Suprapubic skin (tissue), 4 donors: ENCODE data around the gene RPTOR. TPM values are rescaled to one million over a fixed set of nuclear protein-coding genes. Genes with fewer than 3 reads are reported as not detected.

Source experiments
- DNase-seq, 2 donors: peaks; one replicate each; pipeline ENCODE4 v3.0.0-alpha.2; 2019; ENCODE audit warnings: low spot score in 2 of 2
- H3K27ac ChIP-seq: fragments of 200-600 bp; sonication (generic); one replicate; pipeline ENCODE4 v1.5.1; 2019
- H3K27me3 ChIP-seq: fragments of 200-600 bp; sonication (generic); one replicate; pipeline ENCODE4 v1.5.1; 2019
- H3K36me3 ChIP-seq: fragments of 200-600 bp; sonication (generic); one replicate; pipeline ENCODE4 v1.5.1; 2019
- H3K4me1 ChIP-seq: fragments of 200-600 bp; sonication (generic); one replicate; pipeline ENCODE4 v1.5.1; 2019
- H3K4me3 ChIP-seq: fragments of 200-600 bp; sonication (generic); one replicate; pipeline ENCODE4 v1.5.1; 2019; ENCODE audit warnings: mild to moderate bottlenecking
- H3K9me3 ChIP-seq: fragments of 200-600 bp; sonication (generic); one replicate; pipeline ENCODE4 v1.5.1; 2019
- EP300 ChIP-seq: sonication (generic); formaldehyde crosslinking; IDR thresholded peaks from one replicate; pipeline ENCODE4 v1.6.1; 2017; ENCODE audit warnings: antibody characterized with exemption
- POLR2A ChIP-seq, 2 donors: fragments of 450-650 bp; IDR thresholded peaks; one replicate each; pipeline ENCODE4 v1.6.1; 2017; ENCODE audit warnings: antibody characterized with exemption in 2 of 2, mild to moderate bottlenecking in 2 of 2, moderate library complexity in 2 of 2
- POLR2AphosphoS5 ChIP-seq, 3 donors: sonication (generic); formaldehyde crosslinking; IDR thresholded peaks; one replicate each; pipeline ENCODE4 v1.6.1; 2017; ENCODE audit warnings: antibody characterized with exemption in 3 of 3
- WGBS: methylation state at CpG from one replicate; pipeline ENCODE4 v1.1.5; 2018; 5-methylcytosine and 5-hydroxymethylcytosine counted together
- total RNA-seq, 4 donors: library from RNA; depleted of rRNA; stranded (reverse); fragments of >200 nt; gene quantifications; one replicate each; pipeline ENCODE4 v1.1.0, GENCODE V29; 2016
- TF ChIP-seq, protein P1 (sequence below), 2 donors: fragments of 200-600 bp in 1 of 2; fragments of 450-650 bp in 1 of 2; sonication (generic) in 1 of 2; IDR thresholded peaks; one replicate each; pipeline ENCODE4 v1.5.1; 2016 to 2019; ENCODE audit warnings: antibody characterized with exemption in 2 of 2, mild to moderate bottlenecking in 1 of 2, moderate library complexity in 1 of 2

The RPTOR gene
- total RNA-seq, 4 donors from 2014 or later, result 45.8 to 84.6 (median 53.0) TPM

DNA sequence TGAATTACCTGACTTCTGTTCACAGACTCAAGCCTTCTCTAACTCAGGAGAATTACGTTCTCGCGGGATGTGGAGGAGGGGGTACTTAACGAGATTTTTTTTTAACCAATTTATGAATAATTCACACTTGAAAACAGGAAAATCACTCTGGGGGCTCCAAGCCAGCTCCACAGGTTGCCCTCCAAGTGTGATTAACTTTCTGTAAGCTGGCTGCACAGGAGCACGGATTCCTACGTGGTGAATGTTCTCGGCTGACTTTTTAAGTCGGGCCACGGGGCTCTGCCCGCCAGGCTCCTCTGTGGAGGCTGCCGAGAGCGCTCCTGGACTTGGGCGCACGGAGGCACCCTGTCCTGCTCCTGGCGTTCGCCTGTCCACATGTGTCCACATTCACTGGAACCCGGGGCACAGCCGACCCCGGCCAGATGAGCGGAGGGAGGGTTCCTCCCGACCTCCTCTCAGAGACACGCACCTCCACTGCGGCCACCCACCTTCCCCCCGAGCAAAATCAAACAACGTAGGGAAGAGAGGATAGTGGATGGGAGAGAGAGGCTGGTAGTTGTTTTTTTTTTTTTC, 299.9 kb downstream of the RPTOR start:
- WGBS, result 92% methylated on average over 25 of the region's 25 CpGs
- H3K27ac ChIP-seq, result no peak overlapping the region
- no peak for TF ChIP-seq EP300
- no peak for TF ChIP-seq POLR2A (IDR thresholded peaks at IDR 0.05)
- TF ChIP-seq POLR2AphosphoS5 (IDR thresholded peaks at IDR 0.05), result no peak
- TF ChIP-seq, protein P1, sequence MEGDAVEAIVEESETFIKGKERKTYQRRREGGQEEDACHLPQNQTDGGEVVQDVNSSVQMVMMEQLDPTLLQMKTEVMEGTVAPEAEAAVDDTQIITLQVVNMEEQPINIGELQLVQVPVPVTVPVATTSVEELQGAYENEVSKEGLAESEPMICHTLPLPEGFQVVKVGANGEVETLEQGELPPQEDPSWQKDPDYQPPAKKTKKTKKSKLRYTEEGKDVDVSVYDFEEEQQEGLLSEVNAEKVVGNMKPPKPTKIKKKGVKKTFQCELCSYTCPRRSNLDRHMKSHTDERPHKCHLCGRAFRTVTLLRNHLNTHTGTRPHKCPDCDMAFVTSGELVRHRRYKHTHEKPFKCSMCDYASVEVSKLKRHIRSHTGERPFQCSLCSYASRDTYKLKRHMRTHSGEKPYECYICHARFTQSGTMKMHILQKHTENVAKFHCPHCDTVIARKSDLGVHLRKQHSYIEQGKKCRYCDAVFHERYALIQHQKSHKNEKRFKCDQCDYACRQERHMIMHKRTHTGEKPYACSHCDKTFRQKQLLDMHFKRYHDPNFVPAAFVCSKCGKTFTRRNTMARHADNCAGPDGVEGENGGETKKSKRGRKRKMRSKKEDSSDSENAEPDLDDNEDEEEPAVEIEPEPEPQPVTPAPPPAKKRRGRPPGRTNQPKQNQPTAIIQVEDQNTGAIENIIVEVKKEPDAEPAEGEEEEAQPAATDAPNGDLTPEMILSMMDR (IDR thresholded peaks at IDR 0.05), result no peak
- no peak overlapping the region for H3K4me3 ChIP-seq
- H3K27me3 ChIP-seq, result no peaks in the 10 kb centered on the region
- DNase-seq, result peak in 1 of 2 donors; percentile 47
- H3K9me3 ChIP-seq, result no peaks in the 10 kb centered on the region
- peaks cover 37% of the 10 kb centered on the region for H3K36me3 ChIP-seq
- no peaks in the 10 kb centered on the region for H3K4me1 ChIP-seq

DNA sequence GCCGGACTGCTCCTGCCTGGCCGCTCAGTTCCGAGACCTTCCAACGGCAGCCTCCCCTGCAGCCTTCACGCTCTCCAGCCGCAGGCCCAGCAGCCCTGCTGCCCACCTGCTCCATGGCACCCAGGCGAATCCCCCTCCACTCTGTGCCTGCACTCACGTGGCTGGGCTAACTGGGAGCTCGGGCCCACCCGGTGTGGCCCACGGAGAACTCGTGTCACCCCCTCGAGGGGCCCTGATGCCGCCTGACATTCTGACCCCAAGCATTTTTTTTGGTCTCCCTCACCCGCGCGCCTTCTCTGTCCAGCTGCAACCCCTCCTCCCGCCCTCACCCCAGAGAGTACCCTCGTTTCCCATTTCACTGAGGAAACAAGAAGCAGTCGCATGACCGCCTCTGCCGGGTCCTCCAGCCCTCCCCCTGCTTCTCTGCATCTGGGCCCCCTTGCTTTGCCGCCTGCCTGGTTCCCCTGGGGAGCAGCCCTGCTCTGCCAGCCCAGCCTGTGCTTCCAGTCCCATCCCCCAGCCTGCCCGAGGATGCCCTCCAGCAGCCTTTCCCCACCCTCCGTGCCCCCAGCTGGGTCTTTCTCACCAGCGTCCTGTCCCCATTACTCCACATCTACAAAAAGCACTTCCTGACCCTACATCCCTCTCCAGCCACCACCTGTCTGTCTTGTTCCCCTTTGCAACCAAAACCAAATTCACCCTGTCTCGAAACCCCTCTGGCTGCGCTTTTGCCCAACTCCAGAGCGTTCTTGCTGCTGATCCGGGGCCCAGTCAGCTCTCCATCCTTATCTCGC, 300.6 kb downstream of the RPTOR start:
- 91% methylated on average over 31 of the region's 31 CpGs for WGBS
- TF ChIP-seq POLR2AphosphoS5 (IDR thresholded peaks at IDR 0.05) (no peak), EP300 (no peak)
- H3K27ac ChIP-seq, result no peak overlapping the region
- peaks cover 32% of the 10 kb centered on the region for H3K36me3 ChIP-seq
- no peaks in the 10 kb centered on the region for H3K27me3 ChIP-seq
- no peaks in the 10 kb centered on the region for H3K9me3 ChIP-seq
- no peak overlapping the region for H3K4me3 ChIP-seq
- no peaks in the 10 kb centered on the region for H3K4me1 ChIP-seq
- peak in 1 of 2 donors; percentile 50 for DNase-seq

DNA sequence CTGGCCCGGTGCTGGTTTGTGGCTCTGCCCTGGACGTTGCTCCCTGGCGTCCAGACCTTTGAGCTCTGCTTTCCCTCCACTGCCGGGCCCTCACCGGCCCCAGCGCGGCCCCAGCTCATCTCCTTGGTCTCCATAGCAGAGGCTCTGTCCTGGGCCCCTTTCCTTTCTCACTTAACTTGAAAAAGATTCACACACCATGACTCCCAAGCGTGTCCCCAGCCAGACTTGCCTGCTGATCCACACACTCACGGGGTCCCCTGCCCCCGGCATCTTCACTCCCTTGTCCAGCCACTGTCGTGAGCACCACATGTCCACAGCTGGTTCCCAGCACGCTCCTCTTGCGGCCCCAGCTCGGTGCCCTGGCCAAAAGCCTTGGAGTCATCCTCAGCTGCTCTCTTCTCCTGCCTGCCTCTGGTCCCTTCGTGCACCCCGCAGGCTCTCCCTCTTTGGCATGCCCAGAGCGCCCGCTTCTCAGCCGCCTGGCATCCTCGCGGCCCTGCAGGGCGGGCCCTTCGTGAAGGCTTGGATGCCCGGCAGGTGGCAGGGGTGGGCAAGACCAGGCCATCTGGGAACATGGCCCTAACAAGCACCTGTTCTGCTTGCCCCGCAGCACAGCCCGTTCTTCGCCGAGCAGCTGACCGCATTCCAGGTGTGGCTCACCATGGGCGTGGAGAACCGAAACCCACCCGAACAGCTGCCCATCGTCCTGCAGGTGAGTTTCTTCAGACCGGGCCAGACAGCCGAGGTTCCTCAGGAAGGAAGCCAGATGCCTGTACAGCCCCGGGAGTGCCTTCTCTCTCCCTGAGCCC, 301.4 kb downstream of the RPTOR start:
- TF ChIP-seq POLR2AphosphoS5 (IDR thresholded peaks at IDR 0.05) (no peak), EP300 (no peak), POLR2A (IDR thresholded peaks at IDR 0.05) (no peak)
- TF ChIP-seq, protein P1 (IDR thresholded peaks at IDR 0.05), result no peak
- 92% methylated on average over 25 of the region's 36 CpGs for WGBS
- Histone ChIP-seq H3K36me3 (peaks cover 31% of the 10 kb centered on the region), H3K4me3 (no peak overlapping the region), H3K4me1 (no peaks in the 10 kb centered on the region), H3K9me3 (no peaks in the 10 kb centered on the region), H3K27ac (no peak overlapping the region), H3K27me3 (no peaks in the 10 kb centered on the region)
- peak in 1 of 2 donors; percentile 49 for DNase-seq

DNA sequence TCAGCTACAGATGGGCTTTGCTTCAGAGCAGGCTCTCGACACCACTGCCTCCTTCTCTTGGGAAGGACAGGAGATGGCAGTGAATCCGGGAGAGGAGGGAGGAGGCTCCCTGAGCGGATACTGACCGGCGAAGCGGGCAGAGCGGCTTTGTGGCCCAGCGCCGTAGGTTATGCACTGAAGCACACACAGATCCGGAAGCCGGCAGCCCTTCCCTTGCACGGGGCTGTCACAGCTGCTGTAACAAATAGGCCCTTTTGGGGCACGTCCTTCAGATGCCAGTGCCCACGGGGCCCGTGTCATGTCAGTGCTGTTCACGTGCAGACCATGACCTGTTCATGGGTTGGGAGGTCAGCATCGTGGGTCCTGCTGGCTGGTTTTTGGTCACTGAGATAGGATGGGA, 302.3 kb downstream of the RPTOR start:
- TF ChIP-seq EP300 (no peak), POLR2A (IDR thresholded peaks at IDR 0.05) (no peak), POLR2AphosphoS5 (IDR thresholded peaks at IDR 0.05) (no peak)
- TF ChIP-seq, protein P1 (IDR thresholded peaks at IDR 0.05), result no peak
- 96% methylated on average over 13 of the region's 17 CpGs for WGBS
- Histone ChIP-seq H3K4me3 (no peak overlapping the region), H3K4me1 (no peaks in the 10 kb centered on the region), H3K36me3 (peaks cover 24% of the 10 kb centered on the region), H3K9me3 (no peaks in the 10 kb centered on the region), H3K27ac (no peak overlapping the region), H3K27me3 (no peaks in the 10 kb centered on the region)
- no peak for DNase-seq

DNA sequence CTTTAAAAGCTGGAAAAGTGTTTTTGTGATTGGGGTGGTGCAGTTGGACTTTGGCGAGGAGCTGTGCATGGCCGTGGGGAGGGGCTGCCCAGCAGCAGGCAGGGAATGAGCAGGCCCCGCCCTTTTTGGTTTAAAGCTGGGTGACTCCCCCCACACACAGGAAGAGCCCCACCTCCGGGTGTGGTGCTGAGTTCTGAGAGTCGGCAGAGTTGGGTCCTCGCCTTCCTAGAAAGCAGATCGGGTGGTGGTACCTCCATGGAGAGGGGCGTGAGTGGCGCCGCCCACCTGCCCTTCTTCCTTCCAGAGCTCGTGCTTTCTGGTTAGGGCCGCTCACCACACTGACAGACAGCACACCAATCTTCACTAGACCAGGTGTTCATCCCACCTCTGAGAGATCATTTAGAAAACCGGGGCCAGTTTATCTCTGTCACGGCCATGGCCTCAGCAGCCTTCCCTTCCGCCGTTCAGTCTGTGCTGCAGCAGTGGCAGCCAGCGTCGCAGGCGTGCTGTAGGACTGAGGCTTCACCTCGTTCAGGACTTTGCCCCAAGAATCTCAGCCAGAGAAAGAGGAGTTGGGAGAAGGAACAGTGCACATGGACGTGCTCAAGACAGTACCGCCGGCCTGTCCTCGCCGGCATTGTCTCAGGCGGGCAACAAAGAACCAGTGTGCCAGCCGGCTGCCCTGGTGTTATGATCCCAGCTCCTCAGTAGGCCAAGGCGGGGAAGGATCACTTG, 303.0 kb downstream of the RPTOR start:
- TF ChIP-seq EP300, result no peak
- no peak for TF ChIP-seq POLR2AphosphoS5 (IDR thresholded peaks at IDR 0.05)
- no peak for TF ChIP-seq POLR2A (IDR thresholded peaks at IDR 0.05)
- TF ChIP-seq, protein P1 (IDR thresholded peaks at IDR 0.05), result no peak
- no peak overlapping the region for H3K4me3 ChIP-seq
- H3K36me3 ChIP-seq, result peaks cover 24% of the 10 kb centered on the region
- peak in 1 of 2 donors; percentile 30 for DNase-seq
- WGBS, result 79% methylated on average over 20 of the region's 28 CpGs
- no peaks in the 10 kb centered on the region for H3K4me1 ChIP-seq
- H3K27me3 ChIP-seq, result no peaks in the 10 kb centered on the region
- no peak overlapping the region for H3K27ac ChIP-seq
- no peaks in the 10 kb centered on the region for H3K9me3 ChIP-seq
